Measurements from ENCODE around the gene KCNJ15.

The KCNJ15 gene

GRCh38 chr21:38351961-38352521 lies 95.2 kb downstream of the KCNJ15 start:
- DNase-seq (ENCODE audit: low read depth in 2 of 2) = peak; percentile 74 to 94

GRCh38 chr21:38352536-38353219 lies 95.9 kb downstream of the KCNJ15 start:
- peak; percentile 83 to 90 for DNase-seq (ENCODE audit: low read depth in 2 of 2)
- no peak overlapping the region for H3K4me3 ChIP-seq (replicated peaks in 1 of 2; ENCODE audit: low read depth in 2 of 2, low read length in 2 of 2)
- peak; percentile 84 for TF ChIP-seq CTCF (IDR thresholded peaks at IDR 0.05; ENCODE audit: low read depth, low read length)

More at GRCh38 chr21:38351961-38352521, 95.2 kb downstream of the KCNJ15 start:
- TF ChIP-seq CTCF (IDR thresholded peaks at IDR 0.05; ENCODE audit: low read depth, low read length) = no peak
- H3K4me3 ChIP-seq (replicated peaks in 1 of 2; ENCODE audit: low read depth in 2 of 2, low read length in 2 of 2) = no peak overlapping the region

- H3K4me3 ChIP-seq (replicated peaks in 1 of 2; ENCODE audit: low read depth in 2 of 2, low read length in 2 of 2) = no peak overlapping the region
- no peak for TF ChIP-seq CTCF (IDR thresholded peaks at IDR 0.05; ENCODE audit: low read depth, low read length)
- no peak for DNase-seq (ENCODE audit: low read depth in 2 of 2)
Observed at GRCh38 chr21:38354231-38354630, 97.4 kb downstream of the KCNJ15 start.

- no peak for TF ChIP-seq CTCF (IDR thresholded peaks at IDR 0.05; ENCODE audit: low read depth, low read length)
- H3K4me3 ChIP-seq (replicated peaks in 1 of 2; ENCODE audit: low read depth in 2 of 2, low read length in 2 of 2) = no peak overlapping the region
- no peak for DNase-seq (ENCODE audit: low read depth in 2 of 2)
Observed at GRCh38 chr21:38354746-38355145, 98.0 kb downstream of the KCNJ15 start.

- no peak for TF ChIP-seq CTCF (IDR thresholded peaks at IDR 0.05; ENCODE audit: low read depth, low read length)
- DNase-seq (ENCODE audit: low read depth in 2 of 2) = no peak
- no peak overlapping the region for H3K4me3 ChIP-seq (replicated peaks in 1 of 2; ENCODE audit: low read depth in 2 of 2, low read length in 2 of 2)
Observed at GRCh38 chr21:38355353-38355752, 98.6 kb downstream of the KCNJ15 start.

- no peak overlapping the region for H3K4me3 ChIP-seq (replicated peaks in 1 of 2; ENCODE audit: low read depth in 2 of 2, low read length in 2 of 2)
- peak; percentile 98 for TF ChIP-seq CTCF (IDR thresholded peaks at IDR 0.05; ENCODE audit: low read depth, low read length)
- DNase-seq (ENCODE audit: low read depth in 2 of 2) = peak; percentile 77 to 78
Observed at GRCh38 chr21:38355992-38356781, 99.4 kb downstream of the KCNJ15 start.

Measured in cardiac fibroblast (primary cell).